HUES48 (cell line): ENCODE results near the gene KIF5C.
A peak's percentile ranks its signal among the peaks of the same experiment; 100 is the strongest.

Experiments used
- H3K27ac ChIP-seq: one replicate; pipeline ENCODE4 v1.7.0; 2013; ENCODE audit warnings: low read depth, low read length, inconsistent platforms
- H3K27me3 ChIP-seq: 2 replicates; pipeline ENCODE4 v1.6.1; 2013; ENCODE audit warnings: mild to moderate bottlenecking, low read length; ENCODE audit not compliant: control insufficient read depth, insufficient read depth
- H3K36me3 ChIP-seq: 2 replicates; pipeline ENCODE4 v1.6.1; 2013; ENCODE audit warnings: low read length; ENCODE audit not compliant: control insufficient read depth, insufficient read depth
- H3K4me1 ChIP-seq: 2 replicates; pipeline ENCODE4 v1.6.1; 2013; ENCODE audit warnings: mild to moderate bottlenecking, low read length; ENCODE audit not compliant: control insufficient read depth, insufficient read depth
- H3K4me3 ChIP-seq: 2 replicates; pipeline ENCODE4 v1.5.1; 2013; ENCODE audit warnings: mild to moderate bottlenecking, low read depth, low read length
- H3K9ac ChIP-seq: 2 replicates; pipeline ENCODE4 v1.6.1; 2013; ENCODE audit warnings: mild to moderate bottlenecking, low read depth, low read length, moderate library complexity
- H3K9me3 ChIP-seq: 2 replicates; pipeline ENCODE4 v1.6.1; 2013; ENCODE audit warnings: low read length; ENCODE audit not compliant: control insufficient read depth, insufficient read depth

The KIF5C gene

GRCh38 chr2:148866091-148866490 lies 8.9 kb upstream of the KIF5C start:
- H3K4me3 ChIP-seq = no peak overlapping the region
- no peaks in the 10 kb centered on the region for H3K36me3 ChIP-seq
- H3K9me3 ChIP-seq = no peaks in the 10 kb centered on the region
- no peak overlapping the region for H3K27ac ChIP-seq
- no peak overlapping the region for H3K9ac ChIP-seq
- peaks cover 7% of the 10 kb centered on the region for H3K27me3 ChIP-seq
- peaks cover 3% of the 10 kb centered on the region; the same call in 1 of the 2 replicates for H3K4me1 ChIP-seq

GRCh38 chr2:148867079-148867769 lies 7.8 kb upstream of the KIF5C start:
- Histone ChIP-seq H3K27me3 (peaks cover 7% of the 10 kb centered on the region), H3K9ac (no peak overlapping the region), H3K4me3 (no peak overlapping the region), H3K4me1 (peaks cover 3% of the 10 kb centered on the region; the same call in 1 of the 2 replicates), H3K27ac (no peak overlapping the region), H3K9me3 (no peaks in the 10 kb centered on the region), H3K36me3 (no peaks in the 10 kb centered on the region)

DNA sequence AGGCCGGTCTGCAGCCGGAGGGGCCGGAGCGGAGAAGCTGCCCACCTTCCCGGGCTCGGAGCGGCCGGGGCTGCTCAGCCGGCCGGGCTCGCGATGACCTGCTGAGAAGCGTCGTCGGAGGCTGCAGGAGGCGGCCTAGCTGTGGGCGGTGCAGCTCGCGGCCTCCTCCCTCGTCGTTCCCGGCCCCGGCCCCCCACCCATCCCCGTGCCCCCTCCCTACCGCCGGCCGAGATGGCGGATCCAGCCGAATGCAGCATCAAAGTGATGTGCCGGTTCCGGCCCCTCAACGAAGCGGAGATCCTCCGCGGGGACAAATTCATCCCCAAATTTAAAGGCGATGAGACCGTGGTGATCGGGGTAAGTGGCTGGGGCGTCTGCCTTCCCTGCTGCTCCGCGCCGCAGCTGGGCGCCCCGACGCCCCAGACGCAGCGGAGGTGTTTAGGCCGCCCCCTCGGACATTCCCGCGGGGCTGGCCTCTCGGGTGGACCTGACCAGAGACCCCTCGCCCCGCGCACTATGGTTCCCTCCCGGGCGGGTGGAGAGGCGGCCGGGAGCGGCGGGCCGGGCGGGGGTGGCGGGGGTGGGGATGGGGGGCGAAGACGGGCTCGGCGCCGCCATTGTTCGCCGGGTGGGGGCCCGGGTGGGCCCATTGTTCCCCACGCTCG lies 492 bp downstream of the KIF5C start:
- Histone ChIP-seq H3K9ac (peak overlapping the region; percentile 58; the same call in 1 of the 2 replicates), H3K27ac (peak overlapping the region; percentile 82), H3K27me3 (peaks cover 16% of the 10 kb centered on the region), H3K9me3 (peaks cover 3% of the 10 kb centered on the region), H3K36me3 (no peaks in the 10 kb centered on the region), H3K4me1 (0 out of 2 replicates have a peak, but pooled peaks cover 5% of the 10 kb centered on the region), H3K4me3 (peak overlapping the region; percentile 77)

- peaks cover 4% of the 10 kb centered on the region for H3K9me3 ChIP-seq
- H3K4me1 ChIP-seq = 0 out of 2 replicates have a peak, but pooled peaks cover 5% of the 10 kb centered on the region
- H3K4me3 ChIP-seq = peak overlapping the region; percentile 77
- peaks cover 16% of the 10 kb centered on the region for H3K27me3 ChIP-seq
- peak overlapping the region; percentile 82 for H3K27ac ChIP-seq
- H3K36me3 ChIP-seq = no peaks in the 10 kb centered on the region
- peak overlapping the region; percentile 58 for H3K9ac ChIP-seq
Observed at GRCh38 chr2:148876202-148876594, 1.2 kb downstream of the KIF5C start.

DNA sequence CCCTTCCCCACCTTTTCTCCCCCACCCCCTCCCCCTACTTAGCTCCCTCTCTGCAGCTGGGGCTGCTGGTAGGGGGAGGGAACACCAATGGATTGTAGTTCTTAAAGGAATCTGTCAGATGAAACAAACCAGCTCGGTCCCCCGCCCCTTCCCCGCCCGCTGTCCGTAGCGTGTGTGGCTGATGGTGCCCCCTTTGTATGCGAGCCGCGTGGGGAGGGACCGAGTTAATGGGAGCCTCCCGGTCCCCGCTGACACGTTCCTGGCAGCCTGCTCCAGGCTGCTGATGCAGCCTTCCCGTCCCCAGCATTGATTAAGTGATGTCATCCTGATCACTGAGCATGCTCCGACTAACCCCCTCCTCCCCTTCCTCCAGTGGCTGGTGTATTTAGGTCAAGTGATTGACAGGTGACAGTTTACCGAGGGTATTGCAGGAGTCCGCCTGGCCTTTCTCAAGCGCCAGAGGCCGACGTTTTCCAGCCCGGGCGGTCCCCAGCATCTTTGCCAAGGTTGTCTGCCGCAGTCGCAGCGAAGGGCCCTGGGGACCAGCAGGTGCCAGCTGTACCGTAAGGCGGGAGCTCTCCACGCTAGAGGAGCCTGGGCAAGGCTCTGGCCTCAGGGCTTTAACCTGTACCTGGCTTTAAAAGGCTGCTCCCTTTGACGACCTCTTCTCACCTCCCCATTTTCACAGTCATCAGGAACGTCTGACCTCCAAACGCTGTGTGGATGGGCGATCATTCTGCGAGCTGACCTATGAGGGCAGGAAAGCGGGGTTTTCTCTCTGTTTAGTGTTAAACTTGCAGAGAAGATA lies 1.8 kb downstream of the KIF5C start:
- H3K36me3 ChIP-seq = no peaks in the 10 kb centered on the region
- H3K27ac ChIP-seq = peak overlapping the region; percentile 82
- no peak overlapping the region for H3K9ac ChIP-seq
- peaks cover 4% of the 10 kb centered on the region for H3K9me3 ChIP-seq
- H3K4me3 ChIP-seq = peak overlapping the region; percentile 77
- H3K4me1 ChIP-seq = 0 out of 2 replicates have a peak, but pooled peaks cover 5% of the 10 kb centered on the region
- H3K27me3 ChIP-seq = peaks cover 16% of the 10 kb centered on the region

GRCh38 chr2:148877403-148877740 lies 2.3 kb downstream of the KIF5C start:
- Histone ChIP-seq H3K9ac (no peak overlapping the region), H3K36me3 (no peaks in the 10 kb centered on the region), H3K27me3 (peaks cover 15% of the 10 kb centered on the region), H3K27ac (peak overlapping the region; percentile 62), H3K4me1 (0 out of 2 replicates have a peak, but pooled peaks cover 5% of the 10 kb centered on the region), H3K9me3 (peaks cover 4% of the 10 kb centered on the region), H3K4me3 (peak overlapping the region; percentile 77)

DNA sequence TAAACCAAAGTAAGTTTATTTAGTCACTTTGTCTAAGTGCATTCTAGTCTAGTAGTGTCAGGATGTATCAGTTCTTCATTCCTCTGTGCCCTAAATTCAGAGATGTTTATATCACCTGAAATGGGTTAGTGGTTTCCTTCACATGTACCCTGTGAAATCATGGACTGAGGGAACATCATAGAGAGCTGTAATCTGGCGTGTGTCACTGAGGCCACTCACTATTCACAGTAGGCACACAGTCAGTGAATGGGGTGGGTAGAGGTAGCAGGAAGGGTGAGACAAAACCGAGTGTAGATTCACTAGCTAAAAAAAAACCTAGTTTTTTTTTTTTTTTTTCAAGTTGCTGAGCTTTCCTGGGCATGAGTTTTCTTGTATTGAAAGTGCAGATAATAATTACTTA lies 5.6 kb downstream of the KIF5C start:
- Histone ChIP-seq H3K4me3 (no peak overlapping the region), H3K9ac (no peak overlapping the region), H3K27me3 (no peaks in the 10 kb centered on the region), H3K9me3 (peaks cover 4% of the 10 kb centered on the region; the same call in 1 of the 2 replicates), H3K27ac (no peak overlapping the region), H3K36me3 (no peaks in the 10 kb centered on the region), H3K4me1 (0 out of 2 replicates have a peak, but pooled peaks cover 3% of the 10 kb centered on the region)

GRCh38 chr2:148882051-148882450 lies 7.0 kb downstream of the KIF5C start:
- peaks cover 9% of the 10 kb centered on the region; the same call in 1 of the 2 replicates for H3K4me1 ChIP-seq
- no peak overlapping the region for H3K9ac ChIP-seq

DNA sequence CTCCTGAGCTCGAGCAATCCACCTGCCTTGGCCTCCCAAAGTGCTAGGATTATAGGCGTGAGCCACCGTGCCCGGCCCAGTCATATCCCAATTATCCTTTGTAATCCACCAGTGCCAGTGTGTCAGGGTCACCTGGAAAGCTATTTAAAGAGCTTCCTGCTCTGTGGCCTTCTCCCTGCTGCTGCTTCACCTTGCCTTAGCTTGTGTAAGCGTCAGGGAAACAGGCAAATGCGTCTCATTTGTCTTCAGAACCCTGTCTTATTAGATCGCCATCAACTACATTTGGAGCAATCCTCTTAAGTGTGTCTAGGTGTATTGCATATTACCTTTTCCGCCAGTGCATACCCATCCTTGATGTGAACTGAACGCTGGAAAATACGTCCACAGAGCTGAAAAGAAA lies 10.2 kb downstream of the KIF5C start:
- peaks cover 4% of the 10 kb centered on the region; the same call in 1 of the 2 replicates for H3K9me3 ChIP-seq
- peaks cover 11% of the 10 kb centered on the region for H3K4me1 ChIP-seq
- H3K36me3 ChIP-seq = no peaks in the 10 kb centered on the region
- H3K9ac ChIP-seq = no peak overlapping the region
- H3K4me3 ChIP-seq = no peak overlapping the region
- H3K27me3 ChIP-seq = no peaks in the 10 kb centered on the region
- no peak overlapping the region for H3K27ac ChIP-seq

More at GRCh38 chr2:148882051-148882450, 7.0 kb downstream of the KIF5C start:
- Histone ChIP-seq H3K27ac (no peak overlapping the region), H3K4me3 (no peak overlapping the region), H3K36me3 (no peaks in the 10 kb centered on the region), H3K27me3 (no peaks in the 10 kb centered on the region), H3K9me3 (peaks cover 4% of the 10 kb centered on the region; the same call in 1 of the 2 replicates)

DNA sequence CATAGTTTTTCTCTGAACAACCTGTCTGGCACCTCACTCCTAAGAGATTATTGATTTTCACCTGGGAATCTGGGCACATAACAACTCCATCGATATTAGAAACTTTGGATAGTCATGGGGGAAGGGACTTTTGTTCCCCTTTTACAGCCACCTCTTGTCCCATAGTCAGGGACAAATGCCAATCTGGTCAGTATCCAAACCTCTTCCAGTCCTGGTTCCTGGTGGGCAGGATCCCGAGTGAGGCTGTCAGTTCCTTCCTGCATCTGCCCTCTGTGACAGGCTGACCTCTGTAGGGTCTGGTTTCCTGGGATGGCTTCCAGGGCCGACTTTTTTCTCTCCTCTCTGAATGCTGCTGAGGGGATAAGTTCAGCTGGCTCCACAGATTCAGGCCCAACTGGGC lies 11.0 kb downstream of the KIF5C start:
- no peak overlapping the region for H3K9ac ChIP-seq
- H3K27ac ChIP-seq = no peak overlapping the region
- no peaks in the 10 kb centered on the region for H3K27me3 ChIP-seq
- H3K9me3 ChIP-seq = no peaks in the 10 kb centered on the region
- peaks cover 11% of the 10 kb centered on the region for H3K4me1 ChIP-seq
- H3K4me3 ChIP-seq = no peak overlapping the region
- no peaks in the 10 kb centered on the region for H3K36me3 ChIP-seq
